Panc1 (cell line): Measurements from ENCODE around the gene NOL4L.

ENCODE experiments used
- POLR2AphosphoS5 ChIP-seq: IDR thresholded peaks from 2 replicates; pipeline ENCODE4 v1.6.1; 2012; ENCODE audit warnings: mild to moderate bottlenecking, low read depth, low read length, moderate library complexity
- SIN3A ChIP-seq: IDR thresholded peaks from 2 replicates; pipeline ENCODE4 v1.6.1; 2012; ENCODE audit warnings: low read depth, mild to moderate bottlenecking, low read length, moderate library complexity, borderline replicate concordance; ENCODE audit not compliant: insufficient read depth

DNA sequence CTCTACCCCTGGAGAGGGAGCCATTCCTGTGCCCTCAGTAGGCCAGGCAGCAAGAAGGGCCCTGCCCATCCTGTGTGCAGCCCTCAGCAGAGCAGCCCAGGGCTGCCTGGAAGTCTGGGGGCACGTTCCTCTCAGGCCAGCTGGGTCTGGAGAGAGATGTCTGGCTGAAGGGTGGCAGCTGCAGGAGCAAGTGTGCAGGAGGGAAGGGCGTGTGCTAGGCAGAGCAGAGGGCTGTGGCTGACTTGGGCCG is 62.7 kb downstream of the NOL4L start:
- TF ChIP-seq SIN3A (no peak), POLR2AphosphoS5 (no peak)
